ENCODE data around the gene STUM.

- no peak for TF ChIP-seq CTCF (IDR thresholded peaks at IDR 0.05)
- TF ChIP-seq EP300 (IDR thresholded peaks at IDR 0.05; ENCODE audit: low read depth), result no peak
- peak in 1 of 3 donors; percentile 12 for TF ChIP-seq POLR2AphosphoS5 (IDR thresholded peaks at IDR 0.05)
- TF ChIP-seq POLR2A (IDR thresholded peaks at IDR 0.05), result no peak
Observed at GRCh38 chr1:226525750-226526149, 22.8 kb upstream of the STUM start.

All from transverse colon (tissue), 4 donors.